GM21423 (cell line): ENCODE measurements around the gene CDK7.

Experiments
- ATAC-seq: cut with Tn5 transposase; IDR thresholded peaks from one replicate; pipeline ENCODE4 v1.9.1; 2021; ENCODE audit warnings: mild to moderate bottlenecking, moderate library complexity; ENCODE audit not compliant: unreplicated experiment

Gene CDK7

GRCh38 chr5:69288069-69288468 lies 53.4 kb downstream of the CDK7 start:
- ATAC-seq: no peak

- ATAC-seq: no peak
These were observed 54.0 kb downstream of the CDK7 start for GRCh38 chr5:69288688-69289087.

GRCh38 chr5:69292306-69292705 lies 57.6 kb downstream of the CDK7 start:
- no peak for ATAC-seq

GRCh38 chr5:69293882-69294281 lies 59.2 kb downstream of the CDK7 start:
- ATAC-seq: no peak

- no peak for ATAC-seq
These were observed 60.5 kb downstream of the CDK7 start for GRCh38 chr5:69295088-69295754.

- ATAC-seq: no peak
These were observed 64.9 kb downstream of the CDK7 start for GRCh38 chr5:69299625-69300024.

- ATAC-seq: no peak
These were observed 66.0 kb downstream of the CDK7 start for GRCh38 chr5:69300537-69301203.

- no peak for ATAC-seq
These were observed 70.8 kb downstream of the CDK7 start for GRCh38 chr5:69305512-69305911.

- ATAC-seq: no peak
These were observed 73.4 kb downstream of the CDK7 start for GRCh38 chr5:69308046-69308553.

- ATAC-seq: no peak
These were observed 74.7 kb downstream of the CDK7 start for GRCh38 chr5:69309380-69309779.

- ATAC-seq: no peak
These were observed 77.9 kb downstream of the CDK7 start for GRCh38 chr5:69312459-69313160.

GRCh38 chr5:69313428-69313827 lies 78.7 kb downstream of the CDK7 start:
- no peak for ATAC-seq

GRCh38 chr5:69315972-69316371 lies 81.3 kb downstream of the CDK7 start:
- ATAC-seq: no peak

- no peak for ATAC-seq
These were observed 82.7 kb downstream of the CDK7 start for GRCh38 chr5:69317391-69317790.

GRCh38 chr5:69326365-69326764 lies 91.7 kb downstream of the CDK7 start:
- no peak for ATAC-seq
